Measurements from ENCODE around the gene TAF11. TPM values are rescaled to one million over a fixed set of nuclear protein-coding genes. Genes with fewer than 3 reads are reported as not detected.
"Not testable (repeated sequence)": the region's sequence is repeated elsewhere in the genome, so short reads cannot be mapped to it uniquely, and the experiment has no call there.

The TAF11 gene
- total and polyA plus RNA-seq, 4 experiments from 2014 or later: 16.5 to 26.1 (median 22.5) TPM

GRCh38 chr6:34901930-34902329, 14.1 kb upstream of the TAF11 start:
- Mint-ChIP-seq H3K9me3 (no peaks in the 10 kb centered on the region), H3K27ac (no peak overlapping the region), H3K36me3 (peaks cover 1 to 15% of the 10 kb centered on the region in 2 donors), H3K27me3 (no peaks in the 10 kb centered on the region), H3K4me1 (peaks cover 0 to 2% (median 0%) of the 10 kb centered on the region in 4 donors), H3K4me3 (no peak overlapping the region)
- Histone ChIP-seq H3K36me3 (ENCODE audit: insufficient read depth, low read length) (no peaks in the 10 kb centered on the region), H3K9me3 (ENCODE audit: control insufficient read depth in 1 of 2, low read length in 2 of 2) (no peaks in the 10 kb centered on the region), H3K4me1 (ENCODE audit: insufficient read depth, low read length) (no peaks in the 10 kb centered on the region), H3K4me3 (ENCODE audit: low read length in 2 of 2) (no peak overlapping the region), H3K27ac (ENCODE audit: low read depth, low read length) (no peak overlapping the region), H3K27me3 (ENCODE audit: insufficient read depth, low read length) (no peaks in the 10 kb centered on the region)
- POLR2A ChIA-PET (ENCODE audit: partially characterized antibody): interaction anchor here (1.7 kb wide), 1 partner anchor 13 kb away, joined by 9 read pairs; the partner anchor contains the start of genes ANKS1A and TAF11
- DNase-seq: no peak
- CTCF ChIA-PET (ENCODE audit: partially characterized antibody): no interaction called here
- intact Hi-C loops (cut with micrococcal nuclease): no loop called here

GRCh38 chr6:34900321-34901031, 12.6 kb upstream of the TAF11 start:
- intact Hi-C loops (cut with micrococcal nuclease): no loop called here
- Histone ChIP-seq H3K27ac (ENCODE audit: low read depth, low read length) (no peak overlapping the region), H3K4me1 (ENCODE audit: insufficient read depth, low read length) (no peaks in the 10 kb centered on the region), H3K9me3 (ENCODE audit: control insufficient read depth in 1 of 2, low read length in 2 of 2) (no peaks in the 10 kb centered on the region), H3K4me3 (ENCODE audit: low read length in 2 of 2) (no peak overlapping the region), H3K36me3 (ENCODE audit: insufficient read depth, low read length) (no peaks in the 10 kb centered on the region), H3K27me3 (ENCODE audit: insufficient read depth, low read length) (no peaks in the 10 kb centered on the region)
- peaks cover 0 to 2% (median 0%) of the 10 kb centered on the region in 4 donors for H3K4me1 Mint-ChIP-seq
- POLR2A ChIA-PET (ENCODE audit: partially characterized antibody): interaction anchor here (1.7 kb wide), 1 partner anchor 12 kb away, joined by 9 read pairs; the partner anchor contains the start of genes ANKS1A and TAF11
- no peaks in the 10 kb centered on the region for H3K27me3 Mint-ChIP-seq
- peaks cover 1 to 8% of the 10 kb centered on the region in 2 donors for H3K36me3 Mint-ChIP-seq
- H3K9me3 Mint-ChIP-seq: no peaks in the 10 kb centered on the region
- DNase-seq: no peak
- H3K4me3 Mint-ChIP-seq: no peak overlapping the region
- CTCF ChIA-PET (ENCODE audit: partially characterized antibody): no interaction called here
- no peak overlapping the region for H3K27ac Mint-ChIP-seq

GRCh38 chr6:34899748-34900147, 11.9 kb upstream of the TAF11 start:
- H3K36me3 ChIP-seq (ENCODE audit: insufficient read depth, low read length); H3K4me3 Mint-ChIP-seq; POLR2A ChIA-PET (ENCODE audit: partially characterized antibody); H3K9me3 ChIP-seq (ENCODE audit: control insufficient read depth in 1 of 2, low read length in 2 of 2); DNase-seq; H3K36me3 Mint-ChIP-seq; H3K9me3 Mint-ChIP-seq; H3K27me3 ChIP-seq (ENCODE audit: insufficient read depth, low read length); H3K27me3 Mint-ChIP-seq; intact Hi-C loops (cut with micrococcal nuclease); H3K27ac ChIP-seq (ENCODE audit: low read depth, low read length); H3K4me1 ChIP-seq (ENCODE audit: insufficient read depth, low read length); H3K4me1 Mint-ChIP-seq; H3K4me3 ChIP-seq (ENCODE audit: low read length in 2 of 2): not testable (repeated sequence)
- H3K27ac Mint-ChIP-seq: peak overlapping the region in 1 of 7 donors; percentile 38
- CTCF ChIA-PET (ENCODE audit: partially characterized antibody): interaction anchor here (1.3 kb wide), 1 partner anchor 10 kb away, joined by 3 read pairs; no protein-coding TSS in a partner anchor

GRCh38 chr6:34897716-34898115, 9.9 kb upstream of the TAF11 start:
- no peaks in the 10 kb centered on the region for H3K36me3 ChIP-seq (ENCODE audit: insufficient read depth, low read length)
- peak overlapping the region in 1 of 7 donors; percentile 30 for H3K27ac Mint-ChIP-seq
- H3K36me3 Mint-ChIP-seq: peaks cover 1 to 4% of the 10 kb centered on the region in 2 donors
- ChIA-PET CTCF (ENCODE audit: partially characterized antibody) (interaction anchor here (0.7 to 1.2 kb wide), 2 partner anchors 9 to 14 kb away, joined by 3 read pairs; partner anchors contain the start of genes ANKS1A and TAF11), POLR2A (ENCODE audit: partially characterized antibody) (interaction anchor here (2.0 kb wide), 1 partner anchor 10 kb away, joined by 5 read pairs; the partner anchor contains the start of gene TAF11)
- H3K4me3 Mint-ChIP-seq: no peak overlapping the region
- H3K4me3 ChIP-seq (ENCODE audit: low read length in 2 of 2): no peak overlapping the region
- H3K4me1 ChIP-seq (ENCODE audit: insufficient read depth, low read length): no peaks in the 10 kb centered on the region
- no peaks in the 10 kb centered on the region for H3K9me3 ChIP-seq (ENCODE audit: control insufficient read depth in 1 of 2, low read length in 2 of 2)
- no peak overlapping the region for H3K27ac ChIP-seq (ENCODE audit: low read depth, low read length)
- intact Hi-C loops (cut with micrococcal nuclease): no loop called here
- no peaks in the 10 kb centered on the region for H3K9me3 Mint-ChIP-seq
- H3K4me1 Mint-ChIP-seq: peaks cover 0 to 1% (median 0%) of the 10 kb centered on the region in 4 donors
- H3K27me3 Mint-ChIP-seq: no peaks in the 10 kb centered on the region
- DNase-seq: no peak
- no peaks in the 10 kb centered on the region for H3K27me3 ChIP-seq (ENCODE audit: insufficient read depth, low read length)

- CTCF ChIA-PET (ENCODE audit: partially characterized antibody): interaction anchor here (1.2 kb wide), 1 partner anchor 9 kb away, joined by 3 read pairs; the partner anchor contains the start of genes ANKS1A and TAF11
Observed at GRCh38 chr6:34897130-34897529, 9.3 kb upstream of the TAF11 start.

GRCh38 chr6:34894693-34895092, 6.9 kb upstream of the TAF11 start:
- intact Hi-C loops (cut with micrococcal nuclease): no loop called here
- Histone ChIP-seq H3K27me3 (ENCODE audit: insufficient read depth, low read length) (no peaks in the 10 kb centered on the region), H3K27ac (ENCODE audit: low read depth, low read length) (no peak overlapping the region), H3K36me3 (ENCODE audit: insufficient read depth, low read length) (no peaks in the 10 kb centered on the region), H3K4me1 (ENCODE audit: insufficient read depth, low read length) (peaks cover 13% of the 10 kb centered on the region), H3K9me3 (ENCODE audit: control insufficient read depth in 1 of 2, low read length in 2 of 2) (no peaks in the 10 kb centered on the region), H3K4me3 (ENCODE audit: low read length in 2 of 2) (no peak overlapping the region)
- ChIA-PET CTCF (ENCODE audit: partially characterized antibody) (no interaction called here), POLR2A (ENCODE audit: partially characterized antibody) (no interaction called here)
- H3K27me3 Mint-ChIP-seq: no peaks in the 10 kb centered on the region
- DNase-seq: no peak
- no peak overlapping the region for H3K27ac Mint-ChIP-seq
- H3K9me3 Mint-ChIP-seq: no peaks in the 10 kb centered on the region
- peaks cover 0 to 3% of the 10 kb centered on the region in 2 donors for H3K36me3 Mint-ChIP-seq
- H3K4me3 Mint-ChIP-seq: no peak overlapping the region
- peaks cover 13 to 17% (median 15%) of the 10 kb centered on the region in 4 donors for H3K4me1 Mint-ChIP-seq

More at GRCh38 chr6:34897130-34897529, 9.3 kb upstream of the TAF11 start:
- Mint-ChIP-seq H3K4me1 (peaks cover 0 to 4% (median 1%) of the 10 kb centered on the region in 4 donors), H3K27ac (no peak overlapping the region), H3K27me3 (no peaks in the 10 kb centered on the region), H3K36me3 (peaks cover 1 to 4% of the 10 kb centered on the region in 2 donors), H3K4me3 (no peak overlapping the region), H3K9me3 (no peaks in the 10 kb centered on the region)
- Histone ChIP-seq H3K4me1 (ENCODE audit: insufficient read depth, low read length) (no peaks in the 10 kb centered on the region), H3K27ac (ENCODE audit: low read depth, low read length) (no peak overlapping the region), H3K27me3 (ENCODE audit: insufficient read depth, low read length) (no peaks in the 10 kb centered on the region), H3K4me3 (ENCODE audit: low read length in 2 of 2) (no peak overlapping the region), H3K36me3 (ENCODE audit: insufficient read depth, low read length) (no peaks in the 10 kb centered on the region), H3K9me3 (ENCODE audit: control insufficient read depth in 1 of 2, low read length in 2 of 2) (no peaks in the 10 kb centered on the region)
- DNase-seq: no peak
- POLR2A ChIA-PET (ENCODE audit: partially characterized antibody): interaction anchor here (2.0 kb wide), 1 partner anchor 9 kb away, joined by 5 read pairs; the partner anchor contains the start of gene TAF11
- intact Hi-C loops (cut with micrococcal nuclease): no loop called here

GRCh38 chr6:34891296-34891695, 3.5 kb upstream of the TAF11 start:
- Mint-ChIP-seq H3K27ac (peak overlapping the region in 4 of 7 donors; percentile 17 to 79 (median 45)), H3K4me1 (peaks cover 23 to 43% (median 36%) of the 10 kb centered on the region in 4 donors), H3K36me3 (peaks cover 0 to 23% of the 10 kb centered on the region in 2 donors), H3K27me3 (no peaks in the 10 kb centered on the region), H3K9me3 (peaks cover 0 to 2% (median 0%) of the 10 kb centered on the region in 8 donors), H3K4me3 (peak overlapping the region in 7 of 8 donors; percentile 27 to 98 (median 64))
- CTCF ChIA-PET (ENCODE audit: partially characterized antibody): no interaction called here
- intact Hi-C loops (cut with micrococcal nuclease): no loop called here
- Histone ChIP-seq H3K36me3 (ENCODE audit: insufficient read depth, low read length) (no peaks in the 10 kb centered on the region), H3K27me3 (ENCODE audit: insufficient read depth, low read length) (no peaks in the 10 kb centered on the region), H3K4me1 (ENCODE audit: insufficient read depth, low read length) (peaks cover 30% of the 10 kb centered on the region), H3K4me3 (ENCODE audit: low read length in 2 of 2) (no peak overlapping the region), H3K9me3 (ENCODE audit: control insufficient read depth in 1 of 2, low read length in 2 of 2) (no peaks in the 10 kb centered on the region), H3K27ac (ENCODE audit: low read depth, low read length) (no peak overlapping the region)
- POLR2A ChIA-PET (ENCODE audit: partially characterized antibody): no interaction called here
- no peak for DNase-seq
